Raji (cell line): ENCODE data around the gene EFNB2.

Experiments used
- POLR2A ChIP-seq: IDR thresholded peaks from 2 replicates; pipeline ENCODE4 v1.6.1; 2011; ENCODE audit warnings: low read depth, low read length, control low read depth; ENCODE audit not compliant: insufficient read depth

Gene EFNB2, protein sequence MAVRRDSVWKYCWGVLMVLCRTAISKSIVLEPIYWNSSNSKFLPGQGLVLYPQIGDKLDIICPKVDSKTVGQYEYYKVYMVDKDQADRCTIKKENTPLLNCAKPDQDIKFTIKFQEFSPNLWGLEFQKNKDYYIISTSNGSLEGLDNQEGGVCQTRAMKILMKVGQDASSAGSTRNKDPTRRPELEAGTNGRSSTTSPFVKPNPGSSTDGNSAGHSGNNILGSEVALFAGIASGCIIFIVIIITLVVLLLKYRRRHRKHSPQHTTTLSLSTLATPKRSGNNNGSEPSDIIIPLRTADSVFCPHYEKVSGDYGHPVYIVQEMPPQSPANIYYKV

DNA sequence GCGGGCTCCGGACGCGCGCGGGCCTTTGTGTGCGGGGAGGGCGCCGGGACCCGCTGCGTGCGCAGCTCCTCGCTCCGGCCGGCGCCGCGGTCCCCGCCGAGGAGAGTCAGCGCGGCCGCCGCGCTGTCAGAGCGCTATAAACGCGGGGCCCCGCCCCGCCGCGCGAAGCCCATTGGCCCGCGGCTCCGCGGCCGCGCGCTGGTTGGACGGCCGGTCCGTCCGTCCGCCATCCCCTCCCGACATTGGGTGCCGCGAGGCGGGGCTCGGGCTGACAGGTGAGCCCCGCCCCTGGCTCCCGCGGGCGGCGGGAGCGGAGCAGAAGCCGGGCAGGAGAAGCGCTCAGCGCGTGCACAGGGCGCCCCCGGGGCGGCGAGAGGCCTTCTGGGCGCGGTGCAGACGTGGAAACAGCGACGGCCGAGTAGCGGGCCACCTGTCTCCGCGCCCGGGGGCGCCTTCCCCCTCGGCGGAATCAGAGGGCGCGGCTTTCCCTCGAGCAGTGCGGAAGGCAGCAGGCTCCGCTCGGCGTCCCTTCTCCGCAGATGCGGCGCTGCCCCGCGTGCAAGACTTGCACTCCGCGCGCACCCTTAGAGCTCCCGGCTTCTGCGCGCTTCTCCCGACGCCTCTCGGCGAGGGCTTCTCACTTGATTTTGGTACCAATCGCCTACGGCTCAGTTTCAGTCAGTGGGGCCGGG, at the start of gene EFNB2:
Gene EFNB2, minus strand, starts transcription at position 111 of the 692 bp plus-strand sequence. CDS start 698 bp downstream, outside the sequence.
- TF ChIP-seq POLR2A = no peak

DNA sequence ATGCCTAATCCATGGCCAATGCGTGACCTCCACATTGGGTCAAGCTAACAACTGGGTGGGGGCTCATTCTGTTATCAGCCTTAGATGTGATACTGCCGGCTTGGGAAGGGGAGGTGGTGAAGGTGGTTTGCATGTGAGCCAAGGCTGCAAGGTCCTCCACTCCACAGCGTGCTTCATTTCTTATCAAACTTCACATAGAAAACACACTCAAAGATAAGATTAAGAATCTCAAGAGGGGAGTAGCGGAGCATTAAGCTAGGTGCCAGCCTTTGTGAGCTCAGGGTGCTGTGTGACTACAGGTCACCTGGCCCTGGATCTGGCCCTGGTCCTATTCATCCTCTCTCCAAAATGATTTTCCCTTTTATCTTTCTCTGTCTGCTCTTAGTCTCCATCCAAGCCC, 45.8 kb upstream of the EFNB2 start:
- TF ChIP-seq POLR2A = no peak

DNA sequence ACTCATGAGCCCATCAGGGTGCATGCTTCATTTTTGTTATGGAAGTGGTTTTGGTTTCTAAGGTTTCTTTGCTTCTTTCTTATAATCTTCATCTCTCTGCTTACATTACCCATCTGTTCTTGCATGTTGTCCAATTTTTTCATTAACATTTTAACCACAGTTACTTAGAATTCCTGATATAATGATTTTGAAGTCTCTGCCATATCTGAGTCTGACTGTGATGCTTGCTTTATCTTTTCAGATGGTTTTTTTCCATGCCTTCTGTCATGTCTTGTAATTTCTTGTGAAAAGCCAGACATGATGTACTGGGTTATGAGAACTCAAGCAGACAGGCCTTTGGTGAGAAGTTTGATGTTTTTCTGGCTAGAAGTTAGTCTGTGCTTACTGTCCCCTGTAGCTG, 40.4 kb upstream of the EFNB2 start:
- no peak for TF ChIP-seq POLR2A

DNA sequence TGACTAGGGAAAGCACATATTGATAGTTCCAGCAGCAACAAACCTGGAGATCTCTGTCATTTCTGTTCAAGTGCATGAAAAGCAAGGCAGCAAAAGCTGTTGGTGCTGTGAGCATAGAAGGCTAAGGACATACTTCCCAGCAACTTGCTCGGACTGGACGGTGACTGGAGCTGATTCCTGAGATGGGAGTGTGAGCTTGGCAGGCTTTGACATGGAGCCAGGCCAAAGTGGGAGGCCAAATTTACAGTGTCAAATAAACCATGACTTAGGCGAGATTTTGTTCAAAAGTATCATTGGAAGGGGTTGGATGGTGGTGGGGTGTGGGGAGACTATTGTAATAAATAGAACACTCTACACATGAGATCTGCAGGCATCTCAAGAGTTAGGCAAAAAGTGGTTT, 38.4 kb upstream of the EFNB2 start:
- TF ChIP-seq POLR2A = no peak

DNA sequence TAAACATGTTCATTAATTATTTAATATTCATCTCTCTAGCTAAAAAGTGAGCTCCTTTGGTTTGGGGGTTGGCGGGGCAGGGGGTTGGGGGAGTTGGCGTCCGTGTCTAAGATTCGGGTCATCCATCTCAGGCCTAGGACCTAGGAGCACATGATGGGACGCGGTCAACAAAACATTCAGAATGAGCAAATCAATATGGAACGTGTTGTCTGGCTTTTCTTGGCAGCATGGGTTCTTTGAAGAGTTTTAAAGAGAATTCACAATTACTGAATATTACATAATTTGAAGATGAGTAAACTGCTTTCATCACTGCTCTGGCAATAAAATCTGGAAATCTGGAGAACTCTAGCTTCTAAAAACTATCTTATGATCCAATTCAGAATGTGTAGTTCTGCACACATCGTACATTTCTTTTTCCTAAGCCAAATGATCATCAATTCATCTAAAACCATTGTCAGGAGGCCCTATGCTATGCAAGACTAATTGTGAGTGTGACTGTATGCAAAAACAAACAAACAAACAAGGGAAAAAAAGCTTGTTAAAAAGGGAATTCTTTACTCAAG, 37.9 kb upstream of the EFNB2 start:
- TF ChIP-seq POLR2A = no peak

DNA sequence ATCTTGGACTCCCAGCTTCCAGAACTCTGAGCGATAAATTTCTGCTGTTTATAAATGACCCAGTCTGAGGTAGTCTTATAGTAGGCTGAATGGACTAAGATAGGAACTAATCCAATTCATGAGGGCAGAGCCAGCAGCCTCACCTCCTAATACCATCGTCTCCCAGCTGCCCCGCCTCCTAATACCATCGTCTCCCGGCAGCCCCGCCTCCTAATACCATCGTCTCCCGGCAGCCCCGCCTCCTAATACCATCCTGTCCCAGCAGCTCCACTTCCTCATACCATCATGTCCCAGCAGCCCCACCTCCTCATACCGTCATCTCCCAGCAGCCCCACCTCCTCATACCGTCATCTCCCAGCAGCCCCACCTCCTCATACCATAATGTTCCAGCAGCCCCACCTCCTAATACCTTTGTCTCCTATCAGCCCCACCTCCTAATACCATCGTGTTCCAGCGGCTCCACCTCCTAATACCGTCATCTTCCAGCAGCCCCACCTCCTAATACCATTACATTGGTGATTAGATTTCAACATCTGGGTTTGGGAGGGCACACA, 34.9 kb upstream of the EFNB2 start:
- TF ChIP-seq POLR2A = no peak

DNA sequence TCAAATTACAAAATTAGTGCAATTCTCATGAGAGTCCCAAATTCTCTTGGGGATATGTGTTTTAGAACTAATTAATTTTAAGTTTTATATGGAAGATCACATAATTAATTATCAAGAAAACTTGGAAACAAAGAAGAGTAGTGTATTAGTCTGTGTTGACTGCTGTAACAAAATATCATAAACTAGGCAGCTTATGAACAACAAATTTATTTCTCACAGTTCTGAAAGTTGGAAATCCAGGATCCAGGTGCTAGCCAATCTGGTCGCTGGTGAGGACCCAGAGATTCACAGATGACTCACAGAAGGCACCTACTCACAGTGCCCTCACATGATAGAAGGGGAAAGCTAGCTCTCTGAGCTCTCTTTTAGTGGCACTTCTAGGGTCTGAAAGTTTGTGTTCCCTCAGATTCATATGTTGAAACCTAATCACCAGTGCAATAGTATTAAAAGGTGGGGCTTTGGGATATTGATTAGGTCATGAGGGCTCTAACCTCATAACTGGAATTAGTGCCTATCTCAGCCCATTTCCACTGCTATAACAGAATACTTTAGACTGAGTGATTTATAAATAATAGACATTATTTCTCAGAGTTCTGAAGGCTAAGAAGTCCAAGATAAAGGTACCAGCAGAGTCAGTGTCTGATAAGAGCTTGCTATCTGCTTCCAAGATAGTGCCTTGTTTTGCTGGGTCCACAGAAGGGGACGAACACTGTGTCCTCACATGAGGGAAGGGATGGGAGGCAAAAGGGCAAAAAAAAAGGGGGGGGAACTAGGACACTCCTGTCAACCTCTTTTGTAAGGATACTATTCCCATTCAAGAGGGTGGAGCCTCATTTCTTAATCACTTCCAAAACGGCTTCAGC, 34.0 kb upstream of the EFNB2 start:
- TF ChIP-seq POLR2A = no peak

DNA sequence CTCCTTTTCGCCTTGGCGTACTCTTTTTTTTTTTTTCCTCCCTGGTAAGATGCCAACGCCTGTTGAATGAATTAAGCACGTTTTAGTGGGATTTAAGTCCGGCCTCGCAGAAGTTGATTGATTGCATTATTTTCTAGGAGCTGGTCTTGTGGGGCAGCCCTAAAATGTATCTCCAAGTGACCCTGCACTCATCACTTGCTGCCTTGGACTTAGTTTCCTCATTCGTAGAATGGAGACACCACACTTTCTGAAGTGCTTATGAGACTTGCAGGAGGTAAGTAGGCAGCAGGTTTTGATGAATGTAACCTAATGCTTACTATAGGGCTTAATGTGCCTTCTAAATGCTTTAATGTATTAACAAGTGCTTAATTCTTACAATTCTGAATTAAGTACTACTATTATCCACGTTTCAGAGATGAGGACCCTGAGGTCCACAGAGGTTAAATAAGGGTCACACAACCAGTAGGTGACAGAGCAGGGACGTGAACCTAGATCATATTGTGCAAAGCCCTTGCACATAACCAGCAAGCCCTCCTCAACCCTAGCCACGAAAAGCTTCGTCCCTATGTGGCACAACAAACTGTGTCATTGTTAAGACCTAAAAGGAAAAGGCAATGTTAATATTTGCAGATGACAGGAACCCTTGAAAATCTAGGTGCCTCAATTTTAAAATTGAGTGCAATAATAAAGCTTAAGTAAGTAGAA, 33.0 kb upstream of the EFNB2 start:
- no peak for TF ChIP-seq POLR2A

DNA sequence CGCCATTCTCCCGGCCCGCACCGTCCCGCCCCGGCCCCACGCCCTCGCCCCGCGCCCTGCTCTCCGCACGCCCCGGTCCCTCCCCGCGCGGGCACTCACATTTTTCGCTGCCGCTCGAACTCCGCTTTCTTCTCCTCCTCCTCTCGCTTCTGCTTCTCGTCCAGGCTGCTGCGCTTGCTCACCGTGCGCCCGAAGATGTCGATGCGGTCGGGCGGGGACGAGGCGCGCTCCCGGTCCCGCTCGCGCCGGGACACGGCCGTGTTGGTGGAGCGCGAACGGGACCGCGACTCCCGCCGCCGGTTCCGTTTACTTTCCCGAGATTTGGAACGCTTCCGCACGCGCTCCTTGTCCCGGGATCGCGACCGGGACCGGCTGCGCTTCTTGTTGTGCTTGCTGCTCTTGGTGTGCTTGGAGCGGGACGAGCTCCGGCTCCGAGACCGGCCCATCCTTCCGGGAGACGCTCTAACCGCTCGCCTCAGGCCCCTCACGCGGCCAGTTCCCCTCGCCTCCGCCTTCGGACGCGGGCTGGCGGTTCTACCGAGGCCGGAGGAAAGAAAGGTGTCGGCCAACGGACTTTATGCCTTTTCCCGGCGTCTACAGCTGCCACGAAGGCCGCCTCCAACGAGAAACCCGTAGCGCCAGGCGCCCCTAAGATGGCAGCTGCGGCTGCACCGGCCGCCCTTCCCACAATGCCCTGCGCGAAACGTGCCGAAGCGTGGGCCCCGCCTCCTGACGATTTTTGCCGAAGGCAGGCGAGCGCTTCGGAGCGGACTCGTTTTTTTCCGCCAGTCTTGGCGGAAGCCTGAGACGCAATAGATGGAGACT, 32.2 kb upstream of the EFNB2 start, which contains the start of gene ARGLU1:
Gene ARGLU1, minus strand, starts transcription at position 664 of the 825 bp plus-strand sequence. Its CDS starts 218 bp downstream, at position 446.
- peak; percentile 95 for TF ChIP-seq POLR2A

DNA sequence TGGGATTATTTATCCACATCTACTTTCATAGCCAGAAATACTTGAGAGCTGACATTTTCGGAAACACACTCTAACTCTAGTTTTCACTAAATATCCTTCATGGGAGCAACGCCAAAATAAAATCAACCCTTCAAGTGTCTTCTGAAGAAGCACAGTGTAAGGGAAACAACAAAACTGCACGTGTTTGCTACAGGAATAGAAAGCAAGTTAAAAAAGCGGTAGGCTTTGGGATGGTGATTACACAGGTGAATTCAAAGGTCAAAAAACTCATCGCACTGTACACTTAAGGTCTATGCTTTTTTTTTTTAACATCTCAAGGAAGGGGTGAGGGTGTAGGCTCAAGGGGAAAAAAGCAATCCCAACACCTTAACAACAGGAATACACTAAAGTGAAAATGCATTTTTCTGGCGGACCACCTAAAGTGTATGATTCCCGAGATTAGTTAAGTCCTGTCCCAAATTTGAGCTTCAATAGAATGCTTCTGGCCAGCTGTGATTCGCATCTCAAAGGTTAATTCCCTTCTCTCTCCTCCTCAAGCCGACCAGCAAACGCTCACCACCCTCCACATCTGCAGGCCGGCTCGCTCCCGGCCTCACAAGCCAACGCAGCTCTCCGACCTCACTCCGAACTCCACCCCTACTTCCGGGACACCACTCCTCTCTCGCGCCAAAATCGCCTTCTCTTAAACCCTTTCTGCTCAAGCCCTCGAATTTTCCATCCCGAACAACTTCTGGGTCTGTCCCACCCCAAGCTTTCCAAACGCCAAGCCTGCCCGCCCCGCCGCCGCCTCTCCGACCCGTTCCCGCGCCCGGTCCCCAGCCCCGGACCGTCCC, 31.4 kb upstream of the EFNB2 start:
- peak; percentile 22; the same call in 1 of the 2 replicates for TF ChIP-seq POLR2A

DNA sequence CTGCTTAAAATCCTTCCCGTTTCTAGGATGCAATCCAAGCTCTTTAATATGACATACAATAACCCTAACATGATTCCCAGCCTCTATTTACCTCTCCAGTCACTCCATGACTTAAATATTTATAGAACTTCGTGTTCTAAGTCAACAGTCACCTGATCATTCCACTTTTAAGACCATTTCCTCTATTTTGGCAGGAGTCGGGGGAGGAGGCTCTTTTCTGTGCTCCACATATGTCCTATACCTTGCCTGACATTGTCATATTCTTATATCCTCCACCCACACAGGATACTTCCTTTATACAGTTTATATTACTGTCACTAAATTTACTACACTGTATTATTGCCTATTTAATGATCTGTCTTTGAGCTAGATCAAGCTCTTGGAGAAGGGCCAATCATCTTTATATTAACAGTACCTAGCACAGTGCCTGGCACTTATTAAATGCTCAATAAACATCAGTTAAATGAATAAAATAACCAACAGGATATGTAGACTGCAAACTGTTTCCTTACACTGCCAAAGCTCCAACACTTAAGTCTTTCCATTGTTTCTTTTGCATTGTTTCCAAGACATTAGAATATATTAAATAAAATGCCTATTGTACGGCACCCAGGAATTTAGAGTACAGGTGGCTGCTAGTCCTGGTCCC, 29.8 kb upstream of the EFNB2 start:
- no peak for TF ChIP-seq POLR2A

DNA sequence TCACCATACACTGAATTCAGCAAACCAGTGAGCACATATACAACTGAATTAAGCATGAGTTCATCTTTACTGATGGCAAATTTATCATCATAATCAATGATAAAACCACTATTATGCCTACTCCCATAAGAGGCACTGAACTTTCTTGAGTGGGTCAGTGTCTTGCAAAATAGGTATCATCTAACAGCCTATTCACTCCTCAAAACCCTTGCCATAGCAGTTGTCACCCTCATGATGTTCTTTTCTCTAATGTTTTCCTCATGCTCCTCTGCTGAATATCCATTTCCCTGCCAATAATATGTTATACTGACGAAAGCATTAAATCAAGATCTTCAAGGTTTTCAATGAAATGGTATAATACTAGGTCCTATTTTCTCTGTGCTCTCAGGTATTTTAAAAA, 26.8 kb upstream of the EFNB2 start:
- TF ChIP-seq POLR2A = no peak
